Smooth muscle cell (in vitro differentiated cells): ENCODE measurements around the gene NEURL1. TPM values are rescaled to one million over a fixed set of nuclear protein-coding genes. Genes with fewer than 3 reads are reported as not detected.

Experiments
- DNase-seq: peaks from one replicate; lab custom pipeline; 2025; ENCODE audit not compliant: unreplicated experiment; lab: John Stamatoyannopoulos, UW
- H2AFZ ChIP-seq: fragments of 200-600 bp; sonication (generic); 2 replicates; pipeline ENCODE4 v1.6.0; 2016; ENCODE audit warnings: antibody characterized with exemption, low read depth, mild to moderate bottlenecking
- H3F3A ChIP-seq: fragments of 200-600 bp; sonication (generic); 2 replicates; pipeline ENCODE4 v1.6.0; 2017; ENCODE audit warnings: antibody characterized with exemption, low read depth
- H3K27ac ChIP-seq: fragments of 200-600 bp; sonication (generic); 2 replicates; pipeline ENCODE4 v1.5.1; 2016; ENCODE audit warnings: low read depth, mild to moderate bottlenecking
- H3K27me3 ChIP-seq: fragments of 200-600 bp; sonication (generic); 2 replicates; pipeline ENCODE4 v1.6.1; 2016; ENCODE audit warnings: low read depth, mild to moderate bottlenecking
- H3K36me3 ChIP-seq: fragments of 200-600 bp; sonication (generic); 2 replicates; pipeline ENCODE4 v1.5.1; 2016; ENCODE audit warnings: low read depth
- H3K4me1 ChIP-seq: fragments of 200-600 bp; sonication (generic); 2 replicates; pipeline ENCODE4 v1.5.1; 2016; ENCODE audit warnings: low read depth
- H3K4me2 ChIP-seq: fragments of 200-600 bp; sonication (generic); 2 replicates; pipeline ENCODE4 v1.6.0; 2016; ENCODE audit warnings: mild to moderate bottlenecking
- H3K4me3 ChIP-seq: fragments of 200-600 bp; sonication (generic); 2 replicates; pipeline ENCODE4 v1.5.1; 2016; ENCODE audit warnings: mild to moderate bottlenecking
- H3K79me2 ChIP-seq: fragments of 200-600 bp; sonication (generic); 2 replicates; pipeline ENCODE4 v1.6.0; 2016; ENCODE audit warnings: low read depth, mild to moderate bottlenecking
- H3K9ac ChIP-seq: fragments of 200-600 bp; sonication (generic); 2 replicates; pipeline ENCODE4 v1.6.0; 2016; ENCODE audit warnings: low read depth
- H3K9me3 ChIP-seq: fragments of 200-600 bp; sonication (generic); replicated peaks from 2 replicates; pipeline ENCODE4 v1.5.1; 2016; ENCODE audit warnings: low read depth
- H4K20me1 ChIP-seq: fragments of 200-600 bp; sonication (generic); 2 replicates; pipeline ENCODE4 v1.6.0; 2016; ENCODE audit warnings: low read depth
- WGBS: methylation state at CpG from one replicate; pipeline ENCODE4 v1.1.7; 2016; ENCODE audit warnings: low lambda C conversion rate; 5-methylcytosine and 5-hydroxymethylcytosine counted together
- polyA plus RNA-seq: library from polyadenylated mRNA; unstranded; fragments of >200 nt; fragmentation: Nextera tagmentation; extraction: Ambion mirVana; gene quantifications from 2 replicates; pipeline ENCODE4 v1.2.1, GENCODE V29; 2016
- total RNA-seq: library from RNA; depleted of rRNA; stranded (reverse); fragments of >200 nt; gene quantifications from 2 replicates; pipeline ENCODE4 v1.2.3, GENCODE V29; 2014
- TF ChIP-seq, protein P1 (sequence below): fragments of 200-600 bp; sonication (generic); IDR thresholded peaks from 2 replicates; pipeline ENCODE4 v1.5.1; 2017; ENCODE audit warnings: borderline replicate concordance, mild to moderate bottlenecking, antibody characterized with exemption; ENCODE audit not compliant: insufficient read depth, poor library complexity, severe bottlenecking

NEURL1 gene
- total and polyA plus RNA-seq, 2 experiments from 2014 or later, result 0.04 to 0.91 TPM

DNA sequence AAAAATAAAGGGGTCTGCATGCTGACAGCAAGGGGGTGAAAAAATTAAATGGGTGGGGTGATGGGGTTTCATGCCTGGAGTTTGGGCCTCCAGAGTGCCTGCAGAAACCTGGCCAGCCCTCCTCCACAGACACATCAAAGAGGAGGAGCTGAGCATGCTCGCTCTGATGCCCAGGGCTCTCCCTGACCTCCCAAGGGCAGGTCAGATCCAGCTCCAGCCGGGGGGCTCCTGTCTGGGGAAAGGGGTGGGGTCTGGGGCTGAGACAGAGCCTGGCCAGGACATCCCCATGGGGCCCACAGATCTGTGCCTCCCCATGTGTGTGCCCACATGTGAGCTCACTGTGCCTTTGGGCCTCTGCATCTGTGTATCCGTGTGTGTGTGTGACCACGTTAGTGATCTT is 33.9 kb upstream of the NEURL1 start:
- 80% methylated on average over 4 of the region's 4 CpGs for WGBS
- no peaks in the 10 kb centered on the region for H3F3A ChIP-seq
- no peaks in the 10 kb centered on the region for H3K9me3 ChIP-seq
- H3K79me2 ChIP-seq, result no peaks in the 10 kb centered on the region
- H3K4me2 ChIP-seq, result no peak overlapping the region
- TF ChIP-seq, protein P1, sequence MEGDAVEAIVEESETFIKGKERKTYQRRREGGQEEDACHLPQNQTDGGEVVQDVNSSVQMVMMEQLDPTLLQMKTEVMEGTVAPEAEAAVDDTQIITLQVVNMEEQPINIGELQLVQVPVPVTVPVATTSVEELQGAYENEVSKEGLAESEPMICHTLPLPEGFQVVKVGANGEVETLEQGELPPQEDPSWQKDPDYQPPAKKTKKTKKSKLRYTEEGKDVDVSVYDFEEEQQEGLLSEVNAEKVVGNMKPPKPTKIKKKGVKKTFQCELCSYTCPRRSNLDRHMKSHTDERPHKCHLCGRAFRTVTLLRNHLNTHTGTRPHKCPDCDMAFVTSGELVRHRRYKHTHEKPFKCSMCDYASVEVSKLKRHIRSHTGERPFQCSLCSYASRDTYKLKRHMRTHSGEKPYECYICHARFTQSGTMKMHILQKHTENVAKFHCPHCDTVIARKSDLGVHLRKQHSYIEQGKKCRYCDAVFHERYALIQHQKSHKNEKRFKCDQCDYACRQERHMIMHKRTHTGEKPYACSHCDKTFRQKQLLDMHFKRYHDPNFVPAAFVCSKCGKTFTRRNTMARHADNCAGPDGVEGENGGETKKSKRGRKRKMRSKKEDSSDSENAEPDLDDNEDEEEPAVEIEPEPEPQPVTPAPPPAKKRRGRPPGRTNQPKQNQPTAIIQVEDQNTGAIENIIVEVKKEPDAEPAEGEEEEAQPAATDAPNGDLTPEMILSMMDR, result no peak
- no peaks in the 10 kb centered on the region for H4K20me1 ChIP-seq
- no peak for DNase-seq
- H3K4me1 ChIP-seq, result no peaks in the 10 kb centered on the region
- H3K36me3 ChIP-seq, result no peaks in the 10 kb centered on the region
- no peak overlapping the region for H3K4me3 ChIP-seq
- H3K9ac ChIP-seq, result no peak overlapping the region
- no peak overlapping the region for H3K27ac ChIP-seq
- no peak overlapping the region for H2AFZ ChIP-seq
- no peaks in the 10 kb centered on the region for H3K27me3 ChIP-seq

DNA sequence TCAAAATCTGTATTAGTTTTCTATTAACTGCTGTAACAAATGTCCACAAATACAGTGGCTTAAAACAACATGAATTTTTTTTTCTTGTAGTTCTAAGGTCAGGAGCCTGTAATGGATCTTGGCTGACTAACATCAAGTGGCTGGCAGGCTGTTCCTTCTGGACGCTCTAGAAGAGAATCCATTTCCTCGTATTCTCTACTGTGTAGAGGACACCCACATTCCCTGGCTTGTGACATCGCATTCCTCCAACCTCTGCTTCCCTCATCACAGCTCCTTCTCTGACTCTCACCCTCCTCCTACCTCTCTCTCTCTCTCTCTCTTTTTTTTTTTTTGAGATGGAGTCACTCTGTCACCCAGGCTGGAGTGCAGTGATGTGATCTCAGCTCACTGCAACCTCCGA is 30.0 kb upstream of the NEURL1 start:
- TF ChIP-seq, protein P1, result no peak
- no peak overlapping the region for H3K4me2 ChIP-seq
- no peak overlapping the region for H2AFZ ChIP-seq
- no peaks in the 10 kb centered on the region for H3K27me3 ChIP-seq
- DNase-seq, result no peak
- no peaks in the 10 kb centered on the region for H4K20me1 ChIP-seq
- H3K4me1 ChIP-seq, result no peaks in the 10 kb centered on the region
- no peaks in the 10 kb centered on the region for H3K79me2 ChIP-seq
- no peaks in the 10 kb centered on the region for H3F3A ChIP-seq
- no peak overlapping the region for H3K9ac ChIP-seq
- H3K27ac ChIP-seq, result no peak overlapping the region
- H3K9me3 ChIP-seq, result no peaks in the 10 kb centered on the region
- H3K4me3 ChIP-seq, result no peak overlapping the region
- 72% methylated on average over 4 of the region's 4 CpGs for WGBS
- H3K36me3 ChIP-seq, result no peaks in the 10 kb centered on the region

DNA sequence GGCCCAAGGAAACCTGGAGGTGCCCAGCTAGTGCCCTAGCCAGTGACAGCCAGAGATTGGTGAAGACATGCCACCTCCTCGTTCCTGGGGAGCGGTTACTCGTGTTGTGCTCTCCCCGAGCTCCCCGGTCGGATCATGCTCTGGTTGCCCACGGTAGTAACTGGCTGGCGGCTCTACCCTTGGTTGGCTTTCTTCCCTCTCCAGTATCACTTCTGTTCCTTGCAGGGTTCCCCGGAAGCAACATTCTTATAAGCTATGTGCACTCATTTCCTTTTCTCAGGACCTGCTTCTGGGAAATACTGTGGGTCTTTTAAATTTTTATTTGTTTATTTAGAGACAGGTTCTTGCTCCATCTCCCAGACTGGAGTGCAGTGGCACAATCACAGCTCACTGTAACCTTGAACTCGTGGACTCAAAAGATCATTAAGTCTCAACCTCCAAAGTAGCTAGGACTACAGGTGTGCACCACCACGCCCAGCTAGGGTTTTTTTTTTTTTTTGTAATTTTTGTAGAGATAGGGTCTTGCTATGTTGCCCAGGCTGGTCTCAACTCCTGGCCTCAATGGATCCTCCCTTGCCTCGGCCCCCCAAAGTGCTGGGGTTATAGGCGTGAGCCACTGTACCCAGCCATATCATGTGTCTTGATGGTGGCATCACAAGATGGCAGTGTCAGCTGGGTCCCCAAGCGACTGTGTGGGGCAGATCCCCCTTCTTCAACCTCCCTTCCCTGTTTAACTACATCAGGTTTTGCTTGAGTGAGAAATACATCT is 27.9 kb upstream of the NEURL1 start:
- TF ChIP-seq, protein P1, result no peak
- Histone ChIP-seq H2AFZ (no peak overlapping the region), H3K27me3 (no peaks in the 10 kb centered on the region), H3F3A (no peaks in the 10 kb centered on the region), H4K20me1 (no peaks in the 10 kb centered on the region), H3K36me3 (no peaks in the 10 kb centered on the region), H3K4me2 (no peak overlapping the region), H3K9me3 (no peaks in the 10 kb centered on the region), H3K4me1 (no peaks in the 10 kb centered on the region), H3K9ac (no peak overlapping the region), H3K4me3 (no peak overlapping the region), H3K27ac (no peak overlapping the region), H3K79me2 (no peaks in the 10 kb centered on the region)
- no peak for DNase-seq
- WGBS, result 95% methylated on average over 14 of the region's 14 CpGs

DNA sequence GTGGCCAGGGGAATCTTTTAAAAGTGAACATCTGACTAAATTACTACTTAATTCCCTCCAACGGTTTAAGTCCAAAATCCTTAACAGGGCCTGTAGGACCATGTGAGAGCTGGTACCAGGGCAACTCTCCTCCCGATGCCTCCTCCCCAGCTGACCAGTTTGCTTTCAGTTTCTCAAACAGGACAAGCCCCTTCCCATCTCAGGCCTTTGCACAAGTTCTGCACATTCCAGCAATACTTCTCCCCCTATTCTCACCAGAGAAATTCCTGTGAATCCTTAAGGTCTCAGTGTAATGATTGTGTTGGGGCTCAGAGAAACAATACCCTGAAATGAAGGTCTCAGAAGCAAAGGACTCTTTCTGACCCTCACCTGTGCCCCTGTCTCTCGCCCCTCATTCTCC is 26.8 kb upstream of the NEURL1 start:
- WGBS, result 78% methylated on average over 3 of the region's 3 CpGs
- no peak overlapping the region for H3K4me2 ChIP-seq
- no peaks in the 10 kb centered on the region for H3K79me2 ChIP-seq

More for the DNA sequence above, 26.8 kb upstream of the NEURL1 start:
- peaks cover 3% of the 10 kb centered on the region for H3K4me1 ChIP-seq
- H3K9ac ChIP-seq, result no peak overlapping the region
- no peak overlapping the region for H3K4me3 ChIP-seq
- H2AFZ ChIP-seq, result no peak overlapping the region
- H3K36me3 ChIP-seq, result no peaks in the 10 kb centered on the region
- H3K9me3 ChIP-seq, result no peaks in the 10 kb centered on the region
- H3F3A ChIP-seq, result no peaks in the 10 kb centered on the region
- no peaks in the 10 kb centered on the region for H4K20me1 ChIP-seq
- no peaks in the 10 kb centered on the region for H3K27me3 ChIP-seq
- TF ChIP-seq, protein P1, result no peak
- no peak overlapping the region for H3K27ac ChIP-seq
- DNase-seq, result no peak
